Heart right ventricle (tissue), 16 donors: Measurements from ENCODE around the gene ZFYVE9. TPM values are rescaled to one million over a fixed set of nuclear protein-coding genes. Genes with fewer than 3 reads are reported as not detected.

Source experiments
- ATAC-seq, 8 donors: fragments of 200-7000 bp; cut with Tn5 transposase; one replicate each; pipeline ENCODE4 v1.9.1; 2020; ENCODE audit warnings: mild to moderate bottlenecking in 8 of 8, moderate library complexity in 8 of 8, moderate number of reproducible peaks in 1 of 8
- DNase-seq, 2 donors: peaks; one replicate each; pipeline ENCODE4 v3.0.0-alpha.2; 2020
- H3K27ac ChIP-seq, 10 donors: fragments of 200-600 bp; sonication (generic) in 2 of 10; one replicate each; pipeline versions ENCODE4 v1.5.0 to v1.8.0; 2020 to 2022; ENCODE audit warnings: mild to moderate bottlenecking in 3 of 10
- H3K27me3 ChIP-seq, 7 donors: fragments of 200-600 bp; one replicate each; pipeline ENCODE4 v1.8.0; 2021 to 2022; ENCODE audit warnings: mild to moderate bottlenecking in 2 of 7
- H3K36me3 ChIP-seq, 9 donors: fragments of 200-600 bp; sonication (generic) in 1 of 9; one replicate each; pipeline versions ENCODE4 v1.5.0 to v1.8.0; 2020 to 2022; ENCODE audit warnings: mild to moderate bottlenecking in 2 of 9
- H3K4me1 ChIP-seq, 9 donors: fragments of 200-600 bp; sonication (generic) in 1 of 9; one replicate each; pipeline versions ENCODE4 v1.5.0 to v1.8.0; 2020 to 2022; ENCODE audit warnings: mild to moderate bottlenecking in 4 of 9
- H3K4me3 ChIP-seq, 10 donors: fragments of 200-600 bp; sonication (generic) in 2 of 10; one replicate each; pipeline versions ENCODE4 v1.5.0 to v1.8.0; 2020 to 2022; ENCODE audit warnings: mild to moderate bottlenecking in 7 of 10, moderate library complexity in 2 of 10
- H3K9me3 ChIP-seq, 11 donors: fragments of 200-600 bp in 10 of 11; sonication (generic) in 2 of 11; one replicate each; pipeline versions ENCODE4 v1.5.0 to v1.8.0; 2013 to 2022; ENCODE audit warnings: mild to moderate bottlenecking in 2 of 11, control low read depth in 1 of 11, moderate library complexity in 1 of 11
- WGBS, 2 donors: extraction: QIAGEN DNeasy Blood & Tissue Kit; methylation state at CpG; one replicate each; pipeline ENCODE4 v1.1.7; 2013; ENCODE audit warnings: inconsistent platforms in 1 of 2; 5-methylcytosine and 5-hydroxymethylcytosine counted together
- intact Hi-C, 10 donors: fragments of 100-400 bp; cut with DNase I; formaldehyde crosslinking; loops; one replicate each; pipeline versions ENCODE4 v1.11.1 to v1.14.2; 2022
- polyA plus RNA-seq, 2 donors: library from polyadenylated mRNA; stranded (reverse); fragments of 200-250 nt; gene quantifications; one replicate each; pipeline ENCODE4 v1.2.3, GENCODE V29; 2013
- total RNA-seq, 10 donors: library from RNA; stranded (reverse); fragmentation: NEBNext Ultra II Directional in 3 of 10; extraction: Animal tissue kit (Norgen Biotek cat#: 25700) in 3 of 10; gene quantifications; one replicate each; pipeline versions ENCODE4 v1.2.1 to v1.2.4, GENCODE V29; 2021 to 2023
- TF ChIP-seq, protein P1 (sequence below), 9 donors: fragments of 200-600 bp; sonication (generic) in 2 of 9; IDR thresholded peaks; one replicate each; pipeline versions ENCODE4 v1.5.0 to v1.8.0; 2021 to 2022; ENCODE audit warnings: antibody characterized with exemption in 9 of 9, mild to moderate bottlenecking in 5 of 9, moderate library complexity in 1 of 9
- donor health status: Arrhythmogenic right ventricular cardiomyopathy.
- donor health status: ischemic (EF 13 %, LVEDD 7.1; RV severe dilation, severe dysfunction).
- donor health status: healthy with polysubstance abuse.
- donor health status: DM: no; HTN: yes; CAD: no.
- donor health status: DM: no; HTN: no; CAD: no.
- donor health status: ischemic (EF 25% LVEDD 6.9; RV normal size, moderate dysfunction).
- donor health status: ischemic (EF 25% LVEDD 5.7; RV mildly dilated, moderate dysfunction).
- donor health status: healthy.
- donor health status: DM: yes; HTN: yes; CAD: no.
- donor health status: Ischemic cardiomyopathy.
- donor health status: ischemic (EF 35%, LVEDD 5.7; RV mildly dilated, moderate dysfunction).
- donor health status: nonischemic (EF 11% LVEDD 7.7; RV severe dilation, severe dysfunction).
- donor health status: DM: yes; HTN: yes; CAD: no.
- donor health status: PGD.
- donor health status: ischemic (EF 29% LVEDD 5.4; RV normal size, mild dysfunction).
- donor health status: nonischemic (EF 23%, LVEDD 6.1; RV moderate dilation, normal function).

ZFYVE9 gene
- total and polyA plus RNA-seq, 12 donors: 2.6 to 22.2 (median 15.6) TPM

- H3K27ac ChIP-seq: no peak overlapping the region
- 66 to 69% methylated on average over 8 of the region's 8 CpGs for WGBS, 2 donors
- TF ChIP-seq, protein P1, sequence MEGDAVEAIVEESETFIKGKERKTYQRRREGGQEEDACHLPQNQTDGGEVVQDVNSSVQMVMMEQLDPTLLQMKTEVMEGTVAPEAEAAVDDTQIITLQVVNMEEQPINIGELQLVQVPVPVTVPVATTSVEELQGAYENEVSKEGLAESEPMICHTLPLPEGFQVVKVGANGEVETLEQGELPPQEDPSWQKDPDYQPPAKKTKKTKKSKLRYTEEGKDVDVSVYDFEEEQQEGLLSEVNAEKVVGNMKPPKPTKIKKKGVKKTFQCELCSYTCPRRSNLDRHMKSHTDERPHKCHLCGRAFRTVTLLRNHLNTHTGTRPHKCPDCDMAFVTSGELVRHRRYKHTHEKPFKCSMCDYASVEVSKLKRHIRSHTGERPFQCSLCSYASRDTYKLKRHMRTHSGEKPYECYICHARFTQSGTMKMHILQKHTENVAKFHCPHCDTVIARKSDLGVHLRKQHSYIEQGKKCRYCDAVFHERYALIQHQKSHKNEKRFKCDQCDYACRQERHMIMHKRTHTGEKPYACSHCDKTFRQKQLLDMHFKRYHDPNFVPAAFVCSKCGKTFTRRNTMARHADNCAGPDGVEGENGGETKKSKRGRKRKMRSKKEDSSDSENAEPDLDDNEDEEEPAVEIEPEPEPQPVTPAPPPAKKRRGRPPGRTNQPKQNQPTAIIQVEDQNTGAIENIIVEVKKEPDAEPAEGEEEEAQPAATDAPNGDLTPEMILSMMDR (IDR thresholded peaks at IDR 0.05): no peak
- peaks cover 0 to 4% (median 0%) of the 10 kb centered on the region in 7 donors for H3K27me3 ChIP-seq
- peaks cover 0 to 2% (median 0%) of the 10 kb centered on the region in 11 donors for H3K9me3 ChIP-seq
- intact Hi-C loops: no loop called here
- H3K4me1 ChIP-seq: no peaks in the 10 kb centered on the region
- no peaks in the 10 kb centered on the region for H3K36me3 ChIP-seq
- ATAC-seq (no peak), DNase-seq (no peak)
- H3K4me3 ChIP-seq: no peak overlapping the region
These were observed 43.6 kb upstream of the ZFYVE9 start for GRCh38 chr1:52098139-52098871.

GRCh38 chr1:52102336-52103013, 39.4 kb upstream of the ZFYVE9 start:
- WGBS, 2 donors: 95 to 98% methylated on average over 1 of the region's 1 CpG
- intact Hi-C loops: no loop called here
- Histone ChIP-seq H3K27me3 (no peaks in the 10 kb centered on the region), H3K4me1 (no peaks in the 10 kb centered on the region), H3K4me3 (no peak overlapping the region), H3K27ac (no peak overlapping the region), H3K36me3 (no peaks in the 10 kb centered on the region), H3K9me3 (no peaks in the 10 kb centered on the region)
- DNase-seq (no peak), ATAC-seq (no peak)
- TF ChIP-seq, protein P1 (IDR thresholded peaks at IDR 0.05): no peak

GRCh38 chr1:52111492-52111891, 30.4 kb upstream of the ZFYVE9 start:
- Histone ChIP-seq H3K4me1 (no peaks in the 10 kb centered on the region), H3K36me3 (no peaks in the 10 kb centered on the region), H3K9me3 (no peaks in the 10 kb centered on the region), H3K27ac (no peak overlapping the region), H3K4me3 (no peak overlapping the region), H3K27me3 (no peaks in the 10 kb centered on the region)
- no peak for ATAC-seq
- DNase-seq: no peak
- intact Hi-C loops: no loop called here
- TF ChIP-seq, protein P1 (IDR thresholded peaks at IDR 0.05): no peak

DNA sequence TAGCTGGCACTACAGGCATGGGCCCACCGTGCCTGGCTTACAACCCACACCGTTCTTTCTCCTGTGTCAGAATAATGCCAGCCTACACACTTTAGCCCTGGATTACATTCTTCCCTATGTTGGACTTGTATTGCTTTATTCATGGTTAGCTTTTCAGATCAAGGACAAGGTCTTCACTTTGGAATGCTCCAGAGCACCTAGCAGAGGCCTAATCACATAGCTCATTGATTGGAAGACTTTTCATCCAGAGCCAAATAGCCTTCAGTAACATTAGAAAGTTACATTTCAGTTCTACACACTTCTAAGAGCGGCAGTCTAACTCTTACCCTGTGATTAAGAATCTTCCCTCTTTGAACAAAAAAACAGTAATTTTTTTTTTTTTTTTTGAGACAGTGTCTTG, 29.4 kb upstream of the ZFYVE9 start:
- H3K27ac ChIP-seq: no peak overlapping the region

More for the DNA sequence above, 29.4 kb upstream of the ZFYVE9 start:
- H3K4me3 ChIP-seq: no peak overlapping the region
- 91 to 95% methylated on average over 3 of the region's 3 CpGs for WGBS, 2 donors
- DNase-seq: no peak
- H3K9me3 ChIP-seq: no peaks in the 10 kb centered on the region
- H3K36me3 ChIP-seq: no peaks in the 10 kb centered on the region
- TF ChIP-seq, protein P1 (IDR thresholded peaks at IDR 0.05): no peak
- no peak for ATAC-seq
- no peaks in the 10 kb centered on the region for H3K27me3 ChIP-seq
- no peaks in the 10 kb centered on the region for H3K4me1 ChIP-seq
- intact Hi-C loops: no loop called here
